ENCODE data around the gene BCL2A1.

DNA sequence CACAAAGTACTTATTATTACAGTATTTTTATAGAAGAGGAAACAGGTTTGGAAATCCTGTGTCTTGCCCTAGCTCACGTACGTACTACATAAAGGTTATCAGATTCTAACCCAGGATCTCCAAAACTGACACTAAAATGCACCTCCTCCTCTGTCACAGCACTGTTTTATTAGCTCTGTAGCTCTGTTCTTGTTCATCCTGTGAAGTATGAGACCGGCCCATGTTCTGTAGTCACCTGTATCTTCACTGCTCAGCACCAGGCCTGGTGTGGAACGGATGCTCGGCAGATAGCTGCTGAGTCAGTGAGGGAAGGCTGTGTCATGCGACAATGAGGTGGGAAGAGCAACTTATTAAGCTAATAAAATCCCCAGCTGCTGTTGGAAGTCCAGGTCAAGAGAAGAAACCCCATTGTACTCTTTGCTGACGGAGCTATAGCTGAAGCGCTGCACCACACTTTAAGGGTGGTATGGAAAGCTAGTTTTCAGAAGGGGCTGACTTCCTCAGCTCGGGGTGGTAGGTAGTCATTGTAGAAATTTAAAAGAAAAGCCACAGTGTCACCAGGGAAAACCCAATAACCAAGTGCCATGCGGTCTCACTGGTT lies 22.8 kb downstream of the BCL2A1 start:
- TF ChIP-seq, protein P1, sequence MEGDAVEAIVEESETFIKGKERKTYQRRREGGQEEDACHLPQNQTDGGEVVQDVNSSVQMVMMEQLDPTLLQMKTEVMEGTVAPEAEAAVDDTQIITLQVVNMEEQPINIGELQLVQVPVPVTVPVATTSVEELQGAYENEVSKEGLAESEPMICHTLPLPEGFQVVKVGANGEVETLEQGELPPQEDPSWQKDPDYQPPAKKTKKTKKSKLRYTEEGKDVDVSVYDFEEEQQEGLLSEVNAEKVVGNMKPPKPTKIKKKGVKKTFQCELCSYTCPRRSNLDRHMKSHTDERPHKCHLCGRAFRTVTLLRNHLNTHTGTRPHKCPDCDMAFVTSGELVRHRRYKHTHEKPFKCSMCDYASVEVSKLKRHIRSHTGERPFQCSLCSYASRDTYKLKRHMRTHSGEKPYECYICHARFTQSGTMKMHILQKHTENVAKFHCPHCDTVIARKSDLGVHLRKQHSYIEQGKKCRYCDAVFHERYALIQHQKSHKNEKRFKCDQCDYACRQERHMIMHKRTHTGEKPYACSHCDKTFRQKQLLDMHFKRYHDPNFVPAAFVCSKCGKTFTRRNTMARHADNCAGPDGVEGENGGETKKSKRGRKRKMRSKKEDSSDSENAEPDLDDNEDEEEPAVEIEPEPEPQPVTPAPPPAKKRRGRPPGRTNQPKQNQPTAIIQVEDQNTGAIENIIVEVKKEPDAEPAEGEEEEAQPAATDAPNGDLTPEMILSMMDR (conservative IDR thresholded peaks at IDR 0.05; ENCODE audit: low read length), result no peak
- TF ChIP-seq EZH2phosphoT487 (IDR thresholded peaks at IDR 0.05; ENCODE audit: borderline replicate concordance, low read depth, low read length), result no peak
